A673 (cell line): ENCODE data around the gene MYO1E. TPM values are rescaled to one million over a fixed set of nuclear protein-coding genes. Genes with fewer than 3 reads are reported as not detected.
"Not testable (repeated sequence)": the region's sequence is repeated elsewhere in the genome, so short reads cannot be mapped to it uniquely, and the experiment has no call there.

ENCODE experiments used
- BruUV-seq: library from RNA; stranded (reverse); fragments of 400-500 nt; replicated peaks from 2 replicates; lab custom pipeline; 2021; lab: Mats Ljungman, UMichigan
- CTCF ChIA-PET: fragments of 300-600 bp; sonication (Branson Sonifier 250); formaldehyde crosslinking; loops from one replicate; lab custom pipeline; 2022; ENCODE audit warnings: antibody characterized with exemption; lab: Charles Lee
- POLR2A ChIA-PET: fragments of 300-600 bp; sonication (Branson Sonifier 250); formaldehyde crosslinking; loops from one replicate; lab custom pipeline; 2022; ENCODE audit warnings: antibody characterized with exemption; ENCODE audit not compliant: low non-redundant PET; lab: Charles Lee
- DNase-seq: peaks from one replicate; pipeline ENCODE4 v3.0.0-alpha.2; 2015; ENCODE audit warnings: low spot score
- H3K27ac ChIP-seq: fragments of 200-600 bp; sonication (generic); 2 replicates; pipeline ENCODE4 v1.5.1; 2016; ENCODE audit warnings: mixed run types, low read depth, mild to moderate bottlenecking, mixed read lengths, antibody characterized with exemption, low read length; ENCODE audit not compliant: poor library complexity, severe bottlenecking
- H3K27me3 ChIP-seq: fragments of 200-600 bp; sonication (generic); replicated peaks from 2 replicates; pipeline ENCODE4 v1.6.1; 2017; ENCODE audit warnings: mixed run types, low read depth, mild to moderate bottlenecking, mixed read lengths, antibody characterized with exemption, low read length; ENCODE audit not compliant: insufficient read depth, poor library complexity
- H3K36me3 ChIP-seq: fragments of 200-600 bp; sonication (generic); 2 replicates; pipeline ENCODE4 v1.6.1; 2016; ENCODE audit warnings: mixed run types, mild to moderate bottlenecking, mixed read lengths, antibody characterized with exemption, low read length; ENCODE audit not compliant: insufficient read depth, poor library complexity, severe bottlenecking
- H3K4me1 ChIP-seq: fragments of 200-600 bp; sonication (generic); 2 replicates; pipeline ENCODE4 v1.6.1; 2017; ENCODE audit warnings: mixed run types, mild to moderate bottlenecking, mixed read lengths, antibody characterized with exemption, low read length; ENCODE audit not compliant: insufficient read depth, poor library complexity, severe bottlenecking
- H3K4me3 ChIP-seq: fragments of 200-600 bp; sonication (generic); 2 replicates; pipeline ENCODE4 v1.5.1; 2016; ENCODE audit warnings: low read depth, mixed run types, mild to moderate bottlenecking, mixed read lengths, low read length; ENCODE audit not compliant: poor library complexity, severe bottlenecking
- H3K9me3 ChIP-seq: fragments of 200-600 bp; sonication (generic); 2 replicates; pipeline ENCODE4 v1.6.1; 2016; ENCODE audit warnings: mixed run types, low read depth, mild to moderate bottlenecking, mixed read lengths, antibody characterized with exemption, low read length; ENCODE audit not compliant: poor library complexity, severe bottlenecking
- EZH2 ChIP-seq: fragments of 200-600 bp; sonication (generic); IDR thresholded peaks from 2 replicates; pipeline ENCODE4 v1.6.1; 2017; ENCODE audit warnings: borderline replicate concordance, low read depth, mild to moderate bottlenecking, mixed read lengths, antibody characterized with exemption, low read length; ENCODE audit not compliant: poor library complexity, severe bottlenecking
- intact Hi-C: fragments of 100-400 bp; cut with micrococcal nuclease; formaldehyde crosslinking; loops from one replicate; pipeline ENCODE4 v1.10.0; 2022; ENCODE audit not compliant: unreplicated experiment
- total RNA-seq: library from RNA; stranded (reverse); gene quantifications from 2 replicates; pipeline ENCODE4 v1.2.3, GENCODE V29; 2021
- TF ChIP-seq, protein P1 (sequence below): fragments of 300-800, 200-600 bp; sonication (generic); conservative IDR thresholded peaks from 2 replicates; pipeline ENCODE4 v1.5.1; 2017; ENCODE audit warnings: low read depth, mild to moderate bottlenecking, antibody characterized with exemption, low read length, moderate library complexity, mixed read lengths

Gene MYO1E
- total RNA-seq, 1 experiment from 2014 or later, result 7.9 TPM

DNA sequence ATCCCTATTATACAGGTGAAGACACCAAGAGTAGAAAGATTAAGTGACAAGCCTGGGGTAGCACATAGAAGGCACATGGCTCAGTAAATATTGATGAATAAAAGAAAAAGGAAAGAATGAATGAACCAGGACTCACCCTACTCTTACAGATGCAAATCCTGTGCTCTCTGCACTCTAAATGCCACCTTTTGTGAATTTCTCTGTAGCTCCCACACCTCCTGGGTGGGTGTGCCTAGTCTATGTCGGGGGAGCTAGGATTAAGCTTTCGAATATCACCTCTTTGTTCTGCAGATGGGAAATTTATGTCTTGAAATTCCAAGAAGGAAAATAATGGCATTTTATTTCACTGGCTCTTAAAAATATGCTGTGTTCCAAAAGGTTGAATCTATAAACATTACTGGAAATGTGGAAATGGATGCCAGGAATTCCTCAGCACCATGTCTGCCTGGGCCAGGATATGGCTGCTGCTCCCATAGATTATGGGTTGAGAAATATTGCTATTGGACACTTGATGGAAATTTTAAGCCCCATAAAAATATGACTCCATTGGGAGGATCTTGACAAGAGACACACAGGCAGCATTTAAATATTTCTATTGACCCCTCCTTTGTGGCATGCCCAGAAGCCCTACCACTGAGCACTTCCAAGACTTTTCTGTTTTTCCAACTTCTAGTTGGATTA, 224.4 kb downstream of the MYO1E start:
- H3K4me1 ChIP-seq, result no peaks in the 10 kb centered on the region
- no peak for DNase-seq

DNA sequence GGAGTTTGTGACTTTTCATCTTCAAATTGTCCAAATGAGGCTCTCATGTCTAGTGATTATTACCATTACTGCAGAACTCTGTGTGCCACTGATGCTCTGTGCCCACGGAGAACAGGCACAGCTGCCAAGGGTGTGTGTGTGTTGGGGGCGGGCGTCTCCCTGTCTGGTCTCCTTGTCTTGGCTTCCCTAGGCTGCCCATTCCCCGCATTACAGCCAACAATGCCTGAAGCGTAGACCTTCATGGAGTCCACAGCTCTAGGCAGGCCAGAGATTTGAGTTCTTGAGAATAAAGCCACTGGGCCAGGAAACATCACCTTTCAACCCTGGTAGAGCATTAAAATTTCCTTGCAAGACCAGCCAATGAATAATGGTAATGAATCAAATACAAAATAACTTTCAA, 225.0 kb downstream of the MYO1E start:
- Histone ChIP-seq H3K9me3 (no peaks in the 10 kb centered on the region), H3K27ac (no peak overlapping the region), H3K27me3 (no peaks in the 10 kb centered on the region), H3K4me1 (no peaks in the 10 kb centered on the region), H3K36me3 (peaks cover 4% of the 10 kb centered on the region), H3K4me3 (no peak overlapping the region)
- ChIA-PET CTCF (no interaction called here), POLR2A (no interaction called here)
- TF ChIP-seq, protein P1, sequence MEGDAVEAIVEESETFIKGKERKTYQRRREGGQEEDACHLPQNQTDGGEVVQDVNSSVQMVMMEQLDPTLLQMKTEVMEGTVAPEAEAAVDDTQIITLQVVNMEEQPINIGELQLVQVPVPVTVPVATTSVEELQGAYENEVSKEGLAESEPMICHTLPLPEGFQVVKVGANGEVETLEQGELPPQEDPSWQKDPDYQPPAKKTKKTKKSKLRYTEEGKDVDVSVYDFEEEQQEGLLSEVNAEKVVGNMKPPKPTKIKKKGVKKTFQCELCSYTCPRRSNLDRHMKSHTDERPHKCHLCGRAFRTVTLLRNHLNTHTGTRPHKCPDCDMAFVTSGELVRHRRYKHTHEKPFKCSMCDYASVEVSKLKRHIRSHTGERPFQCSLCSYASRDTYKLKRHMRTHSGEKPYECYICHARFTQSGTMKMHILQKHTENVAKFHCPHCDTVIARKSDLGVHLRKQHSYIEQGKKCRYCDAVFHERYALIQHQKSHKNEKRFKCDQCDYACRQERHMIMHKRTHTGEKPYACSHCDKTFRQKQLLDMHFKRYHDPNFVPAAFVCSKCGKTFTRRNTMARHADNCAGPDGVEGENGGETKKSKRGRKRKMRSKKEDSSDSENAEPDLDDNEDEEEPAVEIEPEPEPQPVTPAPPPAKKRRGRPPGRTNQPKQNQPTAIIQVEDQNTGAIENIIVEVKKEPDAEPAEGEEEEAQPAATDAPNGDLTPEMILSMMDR, result no peak
- TF ChIP-seq EZH2, result no peak
- DNase-seq, result no peak
- no TSS peak for BruUV-seq
- intact Hi-C loops, result no loop called here

More for the DNA sequence above, 224.4 kb downstream of the MYO1E start:
- Histone ChIP-seq H3K27me3 (no peaks in the 10 kb centered on the region), H3K9me3 (no peaks in the 10 kb centered on the region), H3K27ac (no peak overlapping the region), H3K36me3 (peaks cover 4% of the 10 kb centered on the region), H3K4me3 (no peak overlapping the region)
- POLR2A ChIA-PET, result no interaction called here
- no TSS peak for BruUV-seq
- TF ChIP-seq, protein P1, result no peak
- TF ChIP-seq EZH2, result no peak
- intact Hi-C loops, result no loop called here
- CTCF ChIA-PET, result no interaction called here

DNA sequence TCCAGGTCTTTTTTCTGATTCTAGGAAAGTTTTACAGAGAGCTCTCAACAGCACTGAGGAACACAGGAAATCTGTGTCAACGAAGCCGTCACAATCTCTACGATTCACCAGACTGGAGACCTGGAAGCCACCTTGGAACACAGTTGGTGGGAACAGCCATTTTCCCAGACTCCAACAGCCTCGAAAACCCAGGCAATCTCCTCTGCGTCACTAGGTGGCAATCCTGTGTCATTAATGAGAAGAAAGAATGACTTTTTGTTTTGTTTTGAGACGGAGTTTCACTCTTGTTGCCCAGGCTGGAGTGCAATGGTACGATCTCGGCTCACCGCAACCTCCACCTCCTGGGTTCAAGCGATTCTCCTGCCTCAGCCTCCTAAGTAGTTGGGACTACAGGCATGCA, 228.1 kb downstream of the MYO1E start:
- H3K27ac ChIP-seq, CTCF ChIA-PET, H3K4me3 ChIP-seq, H3K4me1 ChIP-seq, BruUV-seq, intact Hi-C loops, H3K27me3 ChIP-seq, POLR2A ChIA-PET, DNase-seq, H3K9me3 ChIP-seq: not testable (repeated sequence)
- H3K36me3 ChIP-seq, result peaks cover 12% of the 10 kb centered on the region
- TF ChIP-seq, protein P1, result peak; percentile 26; the same call in 1 of the 2 replicates
